DOHH2 (cell line): Measurements from ENCODE around the gene MYLK.

Experiments
- EZH2phosphoT487 ChIP-seq: fragments of 200-600 bp; sonication (generic); IDR thresholded peaks from 2 replicates; pipeline ENCODE4 v1.6.1; 2017; ENCODE audit warnings: borderline replicate concordance, mild to moderate bottlenecking, antibody characterized with exemption, low read length, moderate library complexity, mixed read lengths
- TF ChIP-seq, protein P1 (sequence below): fragments of 200-600 bp; sonication (generic); IDR thresholded peaks from one replicate; pipeline ENCODE4 v1.5.1; 2014; ENCODE audit warnings: antibody characterized with exemption, mild to moderate bottlenecking, low read depth, low read length; ENCODE audit not compliant: poor library complexity, severe bottlenecking

DNA sequence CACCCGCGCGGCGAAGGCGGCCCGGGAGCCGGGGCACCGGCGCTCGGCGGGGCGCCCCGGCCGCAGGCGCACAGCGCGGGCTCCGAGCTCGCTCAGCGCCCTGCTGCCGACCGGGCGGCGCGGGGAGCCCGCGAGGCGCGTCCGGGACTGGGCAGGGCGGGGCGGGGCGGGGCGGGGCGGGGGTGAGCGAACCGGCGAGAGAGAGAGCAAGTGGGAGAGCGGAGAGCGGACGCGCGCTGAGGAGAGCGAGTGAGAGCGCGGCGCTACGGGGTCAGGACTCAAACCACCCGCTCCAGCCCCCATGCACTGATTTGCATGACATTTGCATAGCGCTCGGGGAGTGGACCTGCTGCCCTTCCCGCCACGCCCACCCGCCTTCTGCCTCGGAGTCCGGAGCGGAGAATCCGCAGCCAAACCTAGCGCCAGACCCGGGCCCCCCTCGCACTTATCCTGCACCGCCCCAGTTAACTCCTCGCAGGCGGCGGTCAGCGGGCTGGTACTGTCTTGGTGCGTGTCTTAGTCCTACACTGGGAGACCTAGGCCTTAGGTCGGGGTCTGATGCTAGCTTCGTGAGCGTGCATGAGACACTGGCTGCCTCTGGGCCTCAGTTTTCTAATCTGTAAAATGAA lies at the start of gene MYLK:
- TF ChIP-seq, protein P1, sequence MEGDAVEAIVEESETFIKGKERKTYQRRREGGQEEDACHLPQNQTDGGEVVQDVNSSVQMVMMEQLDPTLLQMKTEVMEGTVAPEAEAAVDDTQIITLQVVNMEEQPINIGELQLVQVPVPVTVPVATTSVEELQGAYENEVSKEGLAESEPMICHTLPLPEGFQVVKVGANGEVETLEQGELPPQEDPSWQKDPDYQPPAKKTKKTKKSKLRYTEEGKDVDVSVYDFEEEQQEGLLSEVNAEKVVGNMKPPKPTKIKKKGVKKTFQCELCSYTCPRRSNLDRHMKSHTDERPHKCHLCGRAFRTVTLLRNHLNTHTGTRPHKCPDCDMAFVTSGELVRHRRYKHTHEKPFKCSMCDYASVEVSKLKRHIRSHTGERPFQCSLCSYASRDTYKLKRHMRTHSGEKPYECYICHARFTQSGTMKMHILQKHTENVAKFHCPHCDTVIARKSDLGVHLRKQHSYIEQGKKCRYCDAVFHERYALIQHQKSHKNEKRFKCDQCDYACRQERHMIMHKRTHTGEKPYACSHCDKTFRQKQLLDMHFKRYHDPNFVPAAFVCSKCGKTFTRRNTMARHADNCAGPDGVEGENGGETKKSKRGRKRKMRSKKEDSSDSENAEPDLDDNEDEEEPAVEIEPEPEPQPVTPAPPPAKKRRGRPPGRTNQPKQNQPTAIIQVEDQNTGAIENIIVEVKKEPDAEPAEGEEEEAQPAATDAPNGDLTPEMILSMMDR = no peak
- TF ChIP-seq EZH2phosphoT487 = no peak
